Measurements from ENCODE around the gene SPACA4.
A peak's percentile ranks its signal among the peaks of the same experiment; 100 is the strongest.

The SPACA4 gene

DNA sequence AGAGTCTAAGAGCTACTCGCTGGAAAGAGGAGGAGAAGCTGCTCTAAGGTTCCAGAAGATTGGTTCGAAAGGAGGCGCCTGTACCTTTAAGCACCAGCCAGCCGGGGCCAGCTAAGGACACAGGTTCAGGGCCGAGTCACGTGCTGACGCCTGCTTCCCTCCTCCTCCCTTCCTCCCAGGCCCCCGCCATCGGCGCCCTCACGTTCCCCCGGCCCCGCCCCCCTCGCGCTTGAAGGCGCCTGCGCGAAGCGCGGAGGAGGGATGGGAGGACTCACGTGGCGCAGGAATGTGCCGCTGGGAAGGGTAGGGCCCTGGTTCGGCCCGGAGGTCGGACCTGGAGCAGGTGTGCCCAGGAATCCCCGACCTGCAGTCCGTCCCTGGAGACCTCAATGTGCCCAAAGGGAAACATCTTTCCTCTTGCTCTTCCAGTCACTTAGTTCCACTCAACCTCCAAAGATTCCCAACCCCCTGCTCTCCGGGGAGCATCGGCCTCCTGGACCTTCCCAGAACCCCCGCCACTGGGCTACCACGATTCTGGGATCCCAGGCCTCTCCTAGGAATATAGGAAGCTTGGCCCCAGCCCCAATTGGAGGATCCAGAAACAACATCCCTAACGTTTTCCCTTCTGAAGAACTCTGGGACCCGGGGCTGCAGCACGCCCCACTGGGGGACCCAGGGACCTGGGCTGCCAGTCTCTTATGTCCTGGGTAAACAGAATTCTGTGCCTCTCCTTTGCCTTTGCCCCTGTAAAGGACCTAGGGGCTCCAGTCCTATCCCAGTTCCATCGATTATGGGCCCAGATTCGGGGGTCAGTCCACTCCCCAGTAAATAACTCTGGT lies 28.1 kb downstream of the SPACA4 start:
- peak; percentile 91 for DNase-seq (ENCODE audit: low spot score)

DNA sequence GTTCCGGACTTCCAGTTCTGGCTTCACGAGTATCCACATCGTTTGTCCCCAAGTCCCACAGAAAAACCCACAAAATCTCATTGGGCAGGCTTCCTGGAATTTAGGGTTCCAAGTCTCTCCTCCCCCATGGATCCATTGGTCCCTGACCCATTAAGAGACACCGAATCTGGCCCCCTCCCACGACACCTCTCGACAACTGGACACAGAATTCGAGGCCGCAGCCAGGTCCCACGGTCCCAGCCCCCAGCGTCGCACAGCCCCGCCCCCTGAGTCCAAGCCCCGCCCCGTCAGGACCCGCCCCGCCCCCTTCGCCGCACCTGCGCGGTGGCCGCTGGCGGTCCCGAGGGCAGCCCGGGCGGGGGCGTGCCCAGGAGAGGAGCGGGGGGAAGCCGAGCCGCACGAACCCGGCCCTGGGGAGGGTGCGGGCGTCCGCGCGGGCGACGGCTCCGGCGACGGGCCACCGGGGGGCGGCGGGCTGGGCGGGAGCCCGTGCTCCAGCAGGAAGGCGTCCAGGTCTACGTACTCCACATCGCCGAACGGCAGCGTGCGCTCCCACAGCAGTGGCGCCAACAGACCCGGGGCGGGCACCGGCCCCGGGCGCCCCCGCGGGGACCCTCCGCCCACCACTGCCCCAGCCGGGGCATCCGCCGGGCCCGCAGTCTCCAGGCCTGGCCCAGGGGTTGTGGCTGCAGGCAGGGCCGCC lies 28.9 kb downstream of the SPACA4 start:
- peak; percentile 73 for DNase-seq (ENCODE audit: low spot score)

DNA sequence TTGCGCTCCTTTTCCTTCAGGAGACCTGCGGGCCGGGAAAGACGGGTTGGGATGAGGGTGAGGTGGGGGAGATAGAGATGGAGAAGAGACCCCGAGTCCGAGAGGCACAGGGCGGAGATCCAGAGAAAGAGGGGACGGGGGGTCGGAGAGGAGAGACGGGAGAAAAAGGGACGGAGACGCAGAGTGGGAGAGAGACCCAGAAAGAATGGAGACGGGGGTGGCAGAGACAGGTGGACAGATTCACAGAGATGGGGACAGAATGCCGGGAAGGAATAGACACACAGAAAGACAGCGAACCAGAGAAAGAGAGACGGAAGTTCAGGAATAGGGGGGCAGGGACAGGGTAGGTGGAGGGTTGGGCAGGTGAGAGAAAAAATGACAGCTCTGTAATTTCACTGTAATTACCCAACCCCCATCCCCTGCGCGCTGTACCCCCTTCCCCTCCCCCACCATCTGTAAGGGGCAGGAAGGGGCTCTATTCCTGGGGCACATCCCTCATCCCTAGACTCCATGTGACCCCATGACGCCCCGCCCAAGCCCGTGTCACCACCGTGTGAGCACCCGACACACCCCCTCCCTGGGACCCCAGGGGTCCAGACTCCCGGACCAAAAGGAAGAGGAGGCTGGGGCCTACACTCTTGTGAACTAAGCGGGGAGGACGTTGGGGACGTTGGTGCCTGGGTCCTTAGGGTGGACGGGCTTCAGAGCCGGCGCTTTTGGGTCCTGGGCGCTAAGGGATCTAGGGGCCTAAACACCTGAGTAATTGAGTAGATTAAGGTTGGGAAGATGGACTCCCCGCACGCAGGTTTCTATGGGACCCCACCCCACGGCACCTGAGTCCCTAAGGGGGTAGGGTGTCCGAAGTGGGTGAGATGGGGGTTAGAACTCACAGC lies 29.7 kb downstream of the SPACA4 start:
- DNase-seq (ENCODE audit: low spot score): peak; percentile 23

DNA sequence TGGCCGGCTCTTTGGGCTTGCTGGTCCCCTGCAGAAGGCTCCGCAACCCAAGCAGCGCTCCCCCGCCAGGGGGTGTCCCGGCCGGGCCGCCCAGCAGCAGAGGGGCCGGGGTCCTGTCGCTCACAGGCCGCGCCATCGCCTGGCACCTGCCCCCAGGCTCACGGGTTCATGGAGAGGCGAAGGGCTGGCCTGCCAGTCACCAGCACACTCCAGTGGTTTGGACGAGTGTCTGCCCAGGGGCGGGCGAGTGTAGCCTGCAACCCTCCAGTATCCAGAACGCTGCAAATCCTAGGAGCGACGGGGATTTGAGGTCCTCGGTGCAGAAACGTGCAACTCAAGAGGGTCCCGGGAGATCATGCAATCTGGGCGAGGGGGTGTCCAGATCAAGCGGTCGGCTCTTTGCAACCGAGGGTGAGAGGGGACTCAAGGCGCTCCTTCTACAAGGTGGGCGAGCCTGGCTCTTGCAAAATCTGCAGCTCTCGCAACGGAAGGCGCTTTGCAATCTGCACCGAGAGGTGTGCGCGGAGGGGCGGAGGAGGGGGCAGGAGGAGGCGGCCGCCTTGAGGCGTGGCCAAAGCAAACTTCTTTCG lies 30.4 kb downstream of the SPACA4 start, which contains the start of gene DBP:
DBP (minus strand) TSS at position 521 of the 590 bp plus-strand sequence; CDS start at position 136, 385 bp downstream.
- DNase-seq (ENCODE audit: low spot score): peak; percentile 58

DNA sequence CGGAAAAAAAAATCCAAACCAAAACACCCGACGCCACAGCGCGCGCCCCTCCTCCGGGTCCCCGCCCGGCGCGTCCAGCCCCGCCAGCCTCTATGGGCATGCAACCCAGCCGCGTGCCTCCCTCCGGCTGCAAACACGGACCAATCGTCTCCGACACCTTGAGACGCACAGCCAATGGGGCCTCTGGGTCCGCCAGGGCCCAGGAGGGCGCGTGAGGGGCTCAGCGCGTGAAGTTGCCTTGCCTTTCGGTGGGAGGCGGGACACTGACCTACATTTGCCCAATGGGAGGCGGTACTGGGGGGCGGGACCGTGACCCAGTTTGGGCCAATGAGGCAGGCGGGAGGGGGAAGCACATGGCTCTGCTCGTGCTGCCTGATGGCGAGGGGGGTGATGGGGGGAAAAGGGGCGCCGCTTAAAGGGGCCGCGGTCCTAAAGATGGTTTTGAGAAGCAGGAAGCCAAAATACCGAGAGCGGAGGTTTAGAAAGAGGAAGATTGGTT lies 31.0 kb downstream of the SPACA4 start:
- DNase-seq (ENCODE audit: low spot score): peak; percentile 97

DNA sequence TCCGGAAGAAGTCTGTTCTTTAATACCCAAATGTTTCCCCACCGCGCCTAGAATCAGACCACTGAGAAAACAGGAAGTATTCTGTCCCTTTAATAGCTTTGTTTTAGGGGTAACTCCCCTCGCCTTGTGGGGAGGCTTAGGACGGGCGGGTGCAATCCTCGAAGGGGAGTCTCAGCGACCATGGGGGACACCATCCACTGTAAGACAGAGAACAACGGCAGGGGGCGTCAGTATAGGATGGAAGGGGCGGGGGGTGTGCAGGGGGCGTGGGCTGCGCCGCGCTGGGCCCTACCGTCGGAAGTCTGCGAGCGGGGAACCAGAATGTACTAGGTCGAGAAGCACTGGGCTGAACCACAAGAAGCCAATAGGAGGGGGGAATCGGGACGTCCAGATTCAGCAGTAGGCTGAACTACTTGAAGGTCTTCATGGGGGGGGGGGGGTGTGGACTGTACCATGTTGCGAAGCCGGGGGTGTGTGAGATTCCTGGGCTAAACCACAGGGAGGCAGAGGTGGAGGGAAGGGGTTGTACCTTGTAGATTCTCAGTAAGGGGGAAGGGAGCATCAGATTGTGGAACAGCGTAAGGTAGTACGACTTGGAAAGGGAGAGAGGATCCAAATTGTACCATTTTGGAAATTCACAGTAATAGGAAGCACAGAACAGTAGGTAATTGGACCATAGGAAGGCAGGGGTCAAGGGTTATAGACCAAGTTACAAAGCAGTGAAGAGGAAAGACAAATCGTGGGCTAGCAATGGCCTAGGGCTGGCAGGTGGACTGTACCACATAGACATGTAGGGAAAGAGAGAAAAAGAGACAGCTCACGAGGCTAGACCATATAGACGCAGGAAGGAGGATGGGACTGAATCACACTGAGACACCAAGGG lies 31.6 kb downstream of the SPACA4 start:
- DNase-seq (ENCODE audit: low spot score): peak; percentile 94

DNA sequence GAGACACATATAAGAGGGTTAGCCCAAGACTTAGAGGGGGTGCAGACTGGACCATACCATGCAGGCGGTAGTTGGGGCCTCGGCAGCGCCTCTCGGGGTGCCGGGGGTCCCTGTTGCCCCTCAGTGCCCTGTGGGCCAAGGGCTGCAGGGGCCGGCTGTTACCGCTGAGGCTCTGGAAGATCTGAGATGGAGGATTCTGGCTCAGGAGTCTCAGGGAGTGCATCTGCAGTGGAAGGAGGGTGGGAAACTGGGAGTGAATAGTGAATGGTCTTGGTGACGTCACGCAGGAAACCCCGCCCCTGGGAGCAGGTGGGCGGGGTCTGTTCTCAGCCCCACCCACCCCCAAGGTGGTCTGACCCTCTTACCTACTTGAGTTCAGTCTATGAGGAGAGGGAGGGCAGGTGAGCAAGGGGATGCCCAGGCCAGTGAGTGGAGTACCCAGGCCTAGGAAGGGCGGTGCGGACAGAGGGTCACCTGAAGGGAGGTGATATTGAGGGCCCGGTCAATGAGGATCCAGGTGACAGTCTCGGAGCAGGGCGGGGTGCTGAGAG lies 32.4 kb downstream of the SPACA4 start:
- DNase-seq (ENCODE audit: low spot score): peak; percentile 5

DNA sequence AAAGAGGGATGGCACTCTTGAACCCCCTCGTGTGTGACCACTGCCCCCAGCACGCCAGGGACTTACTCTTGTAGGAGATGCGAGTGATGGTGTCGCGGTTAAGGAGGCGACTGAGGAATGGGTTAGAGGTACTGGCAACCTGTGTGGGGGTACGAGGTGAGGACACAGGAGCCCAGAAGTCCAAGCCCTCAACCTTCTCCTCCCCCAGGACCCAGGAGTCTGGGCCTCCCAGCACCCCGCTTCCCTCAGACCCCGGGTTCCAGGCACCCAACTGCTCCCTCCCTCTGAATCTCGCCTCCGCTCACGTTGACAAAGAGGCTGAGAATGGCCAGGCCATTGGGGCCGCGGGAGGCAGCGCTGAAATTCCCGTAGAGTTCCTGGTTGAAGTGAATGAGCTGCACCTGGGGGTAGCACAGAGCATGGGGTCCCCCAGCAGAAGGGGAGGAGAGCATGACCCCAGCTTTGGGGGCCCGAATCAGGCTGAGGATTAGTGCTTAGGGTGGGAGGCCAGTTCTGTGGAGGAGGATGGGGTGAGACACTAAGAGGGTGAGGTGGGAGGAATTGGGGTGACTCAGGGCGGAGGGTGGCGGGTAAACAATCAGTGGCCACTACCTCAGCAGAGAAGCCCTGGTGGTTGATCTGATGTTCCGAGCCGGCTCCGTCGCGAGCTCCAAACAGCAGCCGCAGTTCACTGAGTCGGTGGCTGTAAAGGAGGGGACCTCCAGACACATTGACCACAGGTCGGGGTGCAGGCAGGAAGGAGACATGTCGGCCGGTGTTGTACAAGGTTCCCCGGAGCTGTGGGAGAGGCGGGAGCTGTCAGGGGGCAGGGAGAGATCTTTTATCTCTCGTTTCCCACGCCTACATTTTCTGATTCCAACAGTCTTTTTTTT lies 33.2 kb downstream of the SPACA4 start:
- no peak for DNase-seq (ENCODE audit: low spot score)

DNA sequence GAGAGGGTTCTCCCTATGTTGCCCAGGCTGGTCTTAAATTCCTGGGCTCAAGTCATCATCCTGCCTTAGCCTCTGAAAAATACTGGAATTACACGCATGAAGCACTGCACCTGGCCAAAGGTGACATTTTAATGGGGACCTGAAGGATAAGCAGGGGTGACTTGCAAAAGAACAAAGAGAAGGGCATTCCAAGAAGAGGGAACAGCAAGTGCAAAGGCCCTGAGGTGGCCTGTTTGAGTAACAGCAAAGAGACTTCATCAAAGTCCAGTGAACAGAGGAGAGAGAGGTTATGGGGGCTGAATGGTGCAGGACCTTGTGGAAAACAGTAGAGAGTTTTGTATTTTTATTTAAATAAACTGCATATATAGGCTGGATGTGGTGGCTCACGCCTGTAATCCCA lies 35.3 kb downstream of the SPACA4 start:
- DNase-seq (ENCODE audit: low spot score): no peak

DNA sequence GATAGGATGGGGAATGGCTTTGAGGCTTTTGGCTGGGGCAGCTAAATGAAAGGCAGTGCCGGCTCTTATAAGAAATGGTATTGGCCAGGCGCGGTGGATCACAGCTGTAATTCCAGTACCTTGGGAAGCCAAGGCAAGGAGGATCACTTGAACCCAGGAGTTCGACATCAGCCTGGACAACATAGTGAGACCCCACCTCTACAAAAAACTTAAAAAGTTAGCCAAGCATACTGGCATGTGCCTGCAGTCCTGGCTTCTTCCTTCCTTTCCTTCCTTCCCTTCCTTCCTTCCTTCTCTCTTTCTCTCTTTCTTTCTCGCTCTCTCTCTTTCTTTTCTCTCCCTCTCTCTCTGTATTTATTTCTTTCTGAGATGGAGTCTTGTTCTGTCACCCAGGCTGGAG lies 36.3 kb downstream of the SPACA4 start:
- no peak for DNase-seq (ENCODE audit: low spot score)

DNA sequence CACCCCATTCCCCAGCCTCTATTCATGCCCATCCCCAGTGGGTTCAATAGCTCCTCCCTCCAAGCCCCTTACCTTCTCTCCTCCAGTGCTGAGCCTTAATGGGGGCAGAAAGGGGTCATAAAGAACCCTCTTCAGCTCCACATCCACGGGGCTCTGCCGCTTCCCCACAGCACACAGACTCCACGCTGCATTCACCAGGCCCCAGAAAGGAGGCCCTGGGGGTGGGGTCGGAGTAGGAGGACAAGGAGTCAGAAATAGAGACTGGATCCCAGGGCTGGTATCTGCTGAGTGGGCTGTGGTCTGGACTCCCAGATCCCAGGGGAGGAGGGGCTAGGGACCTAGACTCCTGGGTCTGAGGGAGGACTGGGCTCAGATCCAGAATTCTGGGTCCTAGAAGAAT lies 37.8 kb downstream of the SPACA4 start:
- no peak for DNase-seq (ENCODE audit: low spot score)

DNA sequence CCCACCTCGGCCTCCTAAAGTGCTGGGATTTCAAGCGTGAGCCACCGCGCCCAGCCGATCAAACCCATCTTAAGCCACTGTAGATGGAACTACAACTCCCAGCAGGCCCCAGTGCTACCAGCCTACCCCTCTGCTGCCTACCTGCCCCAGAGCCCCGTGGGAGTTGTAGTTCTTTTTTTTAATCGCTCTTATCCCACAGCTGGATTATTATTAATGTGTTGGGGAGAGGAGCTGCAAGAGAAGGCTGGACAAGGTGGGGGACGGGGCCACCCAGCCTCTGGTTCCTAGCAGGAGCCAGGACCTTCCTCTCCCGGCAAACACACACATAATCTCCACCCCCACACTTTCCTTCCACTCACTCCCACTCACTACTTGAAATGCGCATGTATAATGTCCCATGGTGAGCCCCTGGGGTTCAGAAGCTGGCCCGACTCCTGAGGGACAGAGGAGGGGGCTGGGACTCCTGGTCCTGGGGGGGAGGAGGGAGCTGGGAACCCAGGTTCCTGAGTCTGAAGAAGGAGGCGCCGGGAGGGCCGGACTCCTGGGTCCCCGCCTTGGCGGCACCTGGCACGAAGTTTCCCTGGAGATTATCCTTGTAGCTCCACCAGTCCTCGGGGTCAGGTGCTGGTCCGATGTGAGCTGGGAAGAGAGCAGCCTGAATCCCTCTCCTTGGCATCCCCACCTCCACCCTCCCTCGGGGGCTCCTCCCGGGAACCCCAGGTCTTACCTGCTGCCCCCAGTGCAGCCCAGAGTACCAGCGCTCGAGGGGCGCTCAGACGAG lies 38.5 kb downstream of the SPACA4 start:
- DNase-seq (ENCODE audit: low spot score): peak; percentile 74

DNA sequence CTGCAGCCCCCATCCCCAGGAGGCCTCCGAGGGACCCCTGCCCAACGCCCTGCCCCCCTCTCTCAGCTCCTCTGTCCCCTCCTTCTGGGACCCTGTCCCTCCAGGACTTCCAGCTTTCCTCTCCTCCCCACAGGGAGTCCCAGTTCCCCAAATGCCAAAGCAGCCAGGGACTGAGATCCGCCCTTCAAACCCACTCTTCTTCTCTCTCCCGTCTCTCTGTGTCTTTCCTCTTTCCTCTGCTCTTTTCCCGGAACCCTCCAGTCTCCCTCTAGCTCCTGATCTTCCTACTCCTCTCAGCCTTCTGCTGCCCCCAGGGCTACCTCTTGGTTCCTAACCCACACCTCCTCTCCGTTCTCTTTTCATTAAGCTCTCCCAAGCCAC lies 39.1 kb downstream of the SPACA4 start:
- no peak for DNase-seq (ENCODE audit: low spot score)

DNA sequence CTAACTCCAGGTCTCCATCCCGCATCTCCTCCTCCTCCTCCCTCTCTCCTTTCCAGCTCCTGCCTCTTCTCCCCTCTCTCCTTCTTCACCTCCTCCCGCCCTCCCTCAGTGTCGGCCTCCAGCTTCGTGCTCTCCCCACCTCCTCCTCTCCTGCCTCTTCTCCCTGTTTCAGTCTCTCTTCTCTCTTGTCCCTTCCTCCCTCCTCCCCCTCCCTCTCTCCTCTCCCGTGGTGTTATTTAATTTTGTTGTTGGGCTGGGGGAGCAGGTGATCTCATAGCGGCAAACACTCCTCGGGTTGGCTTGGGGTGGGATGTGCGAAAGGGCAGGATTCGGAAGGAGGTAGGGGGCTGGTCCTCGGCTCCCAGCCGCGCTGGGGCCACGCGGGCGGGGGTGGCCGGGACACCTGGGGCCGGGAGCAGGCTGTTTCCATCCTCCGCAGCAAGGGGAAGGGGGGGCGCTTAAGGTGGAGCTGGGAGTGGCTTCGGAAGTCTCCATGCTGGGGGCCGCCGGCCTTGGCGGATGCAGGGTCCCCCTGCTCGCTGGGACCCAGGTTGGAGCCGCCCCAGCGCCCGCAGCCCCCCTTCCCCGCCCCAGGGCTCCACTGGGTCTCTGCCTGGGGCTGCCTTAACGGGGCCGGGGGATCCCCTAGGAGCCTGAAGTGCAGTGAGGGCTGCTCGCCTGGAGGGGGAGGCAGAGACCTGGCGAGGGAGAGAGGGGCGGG lies 39.6 kb downstream of the SPACA4 start, which contains the start of gene CA11:
CA11 (minus strand) TSS at position 187 of the 721 bp plus-strand sequence. CDS start 555 bp downstream, outside the sequence.
- peak; percentile 91 for DNase-seq (ENCODE audit: low spot score)

DNA sequence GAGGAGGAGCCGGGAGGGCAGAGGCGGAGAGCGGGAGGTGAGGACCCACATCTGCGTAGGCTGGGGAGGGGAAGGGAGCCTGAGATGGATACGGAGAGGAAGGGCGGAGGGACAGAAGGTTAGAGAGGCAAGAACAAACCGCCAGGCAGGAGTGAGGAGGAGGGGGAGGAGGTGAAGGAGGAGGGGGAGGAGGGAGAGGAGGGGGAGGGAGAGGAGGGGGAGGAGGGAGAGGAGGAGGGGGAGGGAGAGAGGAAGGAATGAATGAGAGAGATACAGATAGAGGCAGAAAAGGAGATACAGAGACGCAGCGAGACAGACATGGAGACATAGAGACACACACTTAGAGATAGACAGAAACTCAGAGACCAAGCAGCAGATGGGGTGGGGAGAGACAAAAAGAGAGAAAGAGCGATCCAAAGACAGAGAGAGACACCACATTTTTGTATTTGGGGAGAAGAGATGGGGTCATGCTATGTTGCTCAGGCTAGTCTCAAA lies 40.2 kb downstream of the SPACA4 start:
- no peak for DNase-seq (ENCODE audit: low spot score)

DNA sequence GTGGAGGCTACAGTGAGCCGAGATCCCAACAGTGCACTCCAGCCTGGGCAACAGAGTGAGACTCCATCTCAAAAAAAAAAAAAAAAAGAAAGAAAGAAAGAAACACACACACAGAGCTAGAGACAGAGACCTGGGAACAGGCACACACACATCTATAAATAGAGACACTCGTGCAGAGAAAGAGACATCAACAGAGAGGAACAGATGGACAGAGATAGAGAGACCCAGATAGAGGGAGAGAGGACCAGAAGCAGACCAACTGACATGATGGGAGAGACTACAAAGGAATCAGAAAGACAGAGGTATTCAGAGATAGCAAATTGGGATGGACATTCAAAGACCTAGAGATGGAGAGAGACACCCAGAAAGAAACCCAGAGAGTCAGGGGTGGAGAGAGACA lies 41.6 kb downstream of the SPACA4 start:
- no peak for DNase-seq (ENCODE audit: low spot score)

DNA sequence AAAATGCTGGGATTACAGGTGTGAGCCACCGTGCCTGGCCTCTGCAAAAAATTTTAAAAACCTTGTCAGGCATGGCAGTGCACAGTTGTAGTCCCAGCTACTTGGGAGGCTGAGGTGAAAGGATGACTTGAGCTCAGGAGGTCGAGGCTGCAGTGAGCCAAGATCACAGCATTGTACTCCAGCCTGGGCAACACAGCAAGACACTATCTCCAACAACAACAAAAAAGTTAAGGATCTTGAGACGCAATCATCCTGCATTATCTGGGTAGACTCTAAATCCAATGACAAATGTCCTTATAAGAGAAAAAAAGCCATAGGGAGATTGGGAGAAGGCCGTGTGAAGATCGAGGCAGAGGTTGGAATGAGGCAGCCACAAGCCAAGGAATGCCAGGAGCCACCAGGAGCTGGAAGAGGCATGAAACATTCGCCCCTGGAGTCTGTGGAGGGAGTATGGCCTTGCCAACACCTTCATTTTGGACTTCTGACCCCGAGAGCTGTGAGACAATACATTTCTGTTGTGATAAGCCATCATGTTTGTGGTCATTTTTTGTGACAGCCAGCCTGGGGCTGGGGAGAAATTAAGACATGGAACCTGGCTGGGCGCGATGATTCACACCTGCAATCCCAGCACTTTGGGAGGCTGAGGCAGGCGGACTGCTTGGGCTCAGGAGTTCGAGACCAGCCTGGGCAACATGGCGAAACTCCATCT lies 44.6 kb downstream of the SPACA4 start:
- DNase-seq (ENCODE audit: low spot score): no peak

Data from AG08396 (cell line).